IPS DF 4.7 (cell line): ENCODE data around the gene LGI4.
"Not testable (repeated sequence)": the region's sequence is repeated elsewhere in the genome, so short reads cannot be mapped to it uniquely, and the experiment has no call there.

Experiments used
- DNase-seq: peaks from one replicate; pipeline ENCODE4 v3.0.0-alpha.2; 2013; ENCODE audit warnings: low spot score; ENCODE audit errors: extremely low read depth

The LGI4 gene

DNA sequence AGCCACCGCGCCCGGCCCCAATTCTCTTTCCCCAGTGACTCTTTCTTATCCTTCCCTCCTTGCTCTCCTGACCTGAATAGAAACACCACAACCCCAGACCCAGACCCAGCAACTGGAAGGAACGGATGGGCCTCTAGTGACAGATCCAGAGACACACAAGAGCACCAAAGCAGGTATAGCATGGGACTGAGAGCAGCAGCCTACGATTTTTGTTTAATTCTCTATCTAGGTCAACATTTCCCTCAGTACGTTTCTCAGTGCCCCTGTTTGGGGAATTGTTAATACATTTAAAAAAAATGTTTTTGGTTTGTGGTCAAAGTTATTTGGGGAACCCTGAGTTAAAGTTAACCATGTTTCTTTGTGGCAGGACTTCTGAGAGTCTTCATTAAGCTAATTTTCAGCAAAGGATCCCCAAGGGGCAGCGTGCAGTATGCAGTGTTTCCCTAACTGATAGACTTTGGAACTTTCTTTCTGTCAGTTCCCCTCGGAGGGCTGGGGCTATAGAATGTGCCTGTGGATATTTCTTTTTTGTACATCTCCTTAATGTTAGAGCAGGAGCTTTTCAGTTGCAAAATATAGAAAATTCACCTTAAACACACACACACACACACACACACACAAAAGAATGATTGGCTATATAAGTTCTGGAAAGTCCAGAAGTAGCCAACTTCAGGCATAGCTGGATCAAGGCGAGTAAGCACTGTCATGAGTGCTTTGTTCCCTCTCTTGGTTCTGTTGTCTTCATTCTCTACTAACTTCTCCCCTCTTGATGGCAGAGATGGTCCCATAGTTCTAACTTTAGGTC is 26.0 kb upstream of the LGI4 start:
- no peak for DNase-seq

DNA sequence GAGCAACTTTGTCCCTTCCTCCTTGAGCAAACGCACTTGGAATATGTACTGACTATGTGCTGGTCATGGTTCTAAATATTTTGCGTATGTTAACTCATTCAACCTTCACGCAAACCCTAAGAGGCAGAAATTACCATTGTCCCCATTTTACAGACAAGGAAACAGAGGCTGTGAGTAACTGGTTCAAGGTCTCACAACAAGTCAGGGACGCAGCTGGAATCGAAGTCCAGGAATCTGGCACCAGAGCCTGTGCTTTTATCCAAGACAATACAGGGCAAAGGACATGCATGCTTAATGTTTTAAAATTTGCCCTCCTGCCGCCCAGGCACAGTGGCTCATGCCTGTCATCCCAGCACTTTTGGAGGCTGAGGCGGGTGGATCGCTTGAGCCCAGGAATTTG is 24.7 kb upstream of the LGI4 start:
- DNase-seq, result no peak

DNA sequence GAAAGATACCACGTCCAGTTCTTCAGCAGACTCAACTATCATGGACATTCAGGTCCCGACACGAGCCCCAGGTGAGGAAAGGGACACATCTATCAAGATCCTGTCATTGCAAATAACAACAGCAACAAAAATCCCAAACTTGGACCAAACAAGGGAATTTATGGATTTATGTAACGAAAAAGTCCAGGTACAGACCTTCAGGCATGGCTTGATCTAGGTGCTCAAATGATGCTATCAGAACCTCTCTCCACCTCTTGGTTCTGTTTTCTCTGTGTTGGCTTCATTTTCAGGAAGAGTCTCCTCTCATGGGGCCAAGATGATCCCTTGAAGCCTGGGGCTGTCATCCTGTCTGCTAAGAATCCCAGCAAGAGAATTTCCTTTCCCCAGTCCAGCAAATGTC is 22.6 kb upstream of the LGI4 start:
- no peak for DNase-seq

DNA sequence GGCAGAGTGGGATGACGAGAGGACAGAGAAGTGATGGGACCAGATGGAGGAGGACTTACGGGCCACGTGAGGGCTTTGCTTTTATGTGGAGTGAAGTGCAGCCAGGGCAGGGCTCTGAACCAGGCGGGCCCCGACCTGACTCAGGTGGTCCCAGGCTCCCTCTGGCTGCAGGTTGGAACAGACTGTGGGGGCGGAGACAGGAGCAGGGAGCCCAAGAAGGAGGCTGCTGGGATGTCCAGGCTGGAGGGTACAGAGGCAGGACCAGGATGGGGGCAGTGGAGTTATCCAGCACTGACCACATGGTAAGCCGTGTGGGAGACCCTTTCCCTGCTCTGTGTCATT is 21.8 kb upstream of the LGI4 start:
- no peak for DNase-seq

DNA sequence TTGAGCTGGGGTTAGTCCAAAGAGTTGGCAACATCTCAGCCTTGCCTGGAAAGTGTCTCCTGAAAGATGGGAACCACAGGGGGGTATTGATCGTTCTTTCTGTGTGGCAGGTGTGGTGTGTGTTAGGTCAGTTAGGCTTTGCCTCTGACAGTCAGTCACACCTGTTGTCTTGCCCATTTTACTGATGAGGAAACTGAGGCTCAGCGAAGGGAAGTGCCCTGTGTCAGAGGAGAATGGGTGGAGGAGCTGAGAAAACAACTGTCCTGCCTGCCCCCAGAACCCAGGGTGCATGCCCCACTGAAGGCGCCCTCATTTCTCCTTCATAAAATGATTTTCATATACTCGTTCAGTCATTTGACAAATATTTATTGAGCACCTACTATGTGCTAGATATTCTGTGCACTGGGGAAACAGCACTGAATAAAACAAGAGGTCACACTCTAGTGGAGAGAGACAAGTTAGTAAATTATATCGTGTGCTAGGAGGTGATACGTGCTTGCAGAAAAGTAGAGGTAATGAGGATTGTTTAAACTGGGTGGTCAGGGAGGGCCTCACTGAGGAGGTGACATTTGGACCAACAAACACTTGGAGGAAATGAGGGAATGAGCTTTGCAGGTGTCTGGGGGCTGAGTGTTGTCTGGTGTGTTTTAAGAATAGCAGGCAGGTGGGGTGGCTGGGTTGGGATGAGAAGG is 21.3 kb upstream of the LGI4 start:
- DNase-seq, result no peak

DNA sequence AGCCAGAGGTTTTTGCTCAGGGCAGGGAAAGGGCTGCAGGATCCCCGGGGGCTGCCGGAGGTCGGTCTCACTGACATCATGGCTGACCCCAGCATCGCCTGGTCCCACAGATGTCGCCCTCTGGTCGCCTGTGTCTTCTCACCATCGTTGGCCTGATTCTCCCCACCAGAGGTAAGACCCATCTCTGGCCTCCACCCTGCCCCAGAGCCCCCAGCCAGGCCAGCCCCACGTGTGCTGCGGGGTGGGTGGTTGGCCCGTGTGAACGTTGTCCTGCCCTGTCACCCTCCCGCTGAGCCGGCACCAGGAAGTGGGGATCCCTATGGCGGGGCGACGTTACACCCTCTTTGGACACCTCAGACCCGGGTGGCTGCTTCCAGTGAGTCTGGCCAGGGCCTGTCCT is 20.6 kb upstream of the LGI4 start:
- DNase-seq, result no peak

DNA sequence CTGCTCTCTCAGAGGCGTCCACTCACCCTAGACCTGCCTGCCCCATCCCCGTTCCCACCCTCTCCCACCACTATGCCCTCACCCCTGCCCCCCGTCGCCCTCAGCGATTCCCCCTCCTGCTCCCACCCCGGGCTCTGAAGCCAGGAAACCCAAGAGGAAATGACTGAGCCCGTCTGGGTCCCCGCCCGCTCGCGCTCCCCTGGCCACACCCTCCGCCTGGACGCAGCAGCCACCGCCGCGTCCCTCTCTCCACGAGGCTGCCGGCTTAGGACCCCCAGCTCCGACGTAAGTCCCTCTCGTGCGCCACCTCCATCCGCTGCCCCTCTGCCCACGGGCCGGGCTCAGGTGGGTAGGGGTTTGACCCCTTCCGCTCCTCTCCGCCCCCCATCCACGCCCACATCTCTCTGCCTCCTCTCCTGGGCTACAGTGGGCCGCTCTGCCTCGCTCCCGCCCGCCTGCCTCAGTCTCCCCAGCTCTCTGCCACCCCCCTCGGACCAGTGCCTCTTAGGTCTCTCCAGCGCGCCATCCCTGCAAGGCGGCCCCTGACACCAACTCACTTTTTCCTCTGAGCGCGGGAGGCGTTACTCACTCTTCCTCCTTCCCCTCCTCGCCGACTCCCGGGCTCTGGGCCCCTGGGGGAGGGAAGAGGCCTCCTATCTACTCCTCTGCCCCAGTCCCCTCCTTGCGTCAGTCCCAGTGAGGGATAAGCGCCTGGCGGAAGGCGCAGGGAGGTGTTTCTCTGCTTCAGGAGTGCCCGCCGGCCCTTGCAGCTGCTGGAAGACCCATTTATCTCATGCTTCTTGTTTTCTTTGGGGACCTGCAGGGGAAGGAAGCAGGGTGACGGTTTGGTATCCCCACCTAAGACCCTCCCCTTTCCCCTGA is 19.9 kb upstream of the LGI4 start, which contains the start of gene FXYD5:
Gene FXYD5, plus strand, starts transcription at position 211 of the 882 bp plus-strand sequence. CDS start 816 bp downstream, outside the sequence.
- no peak for DNase-seq

DNA sequence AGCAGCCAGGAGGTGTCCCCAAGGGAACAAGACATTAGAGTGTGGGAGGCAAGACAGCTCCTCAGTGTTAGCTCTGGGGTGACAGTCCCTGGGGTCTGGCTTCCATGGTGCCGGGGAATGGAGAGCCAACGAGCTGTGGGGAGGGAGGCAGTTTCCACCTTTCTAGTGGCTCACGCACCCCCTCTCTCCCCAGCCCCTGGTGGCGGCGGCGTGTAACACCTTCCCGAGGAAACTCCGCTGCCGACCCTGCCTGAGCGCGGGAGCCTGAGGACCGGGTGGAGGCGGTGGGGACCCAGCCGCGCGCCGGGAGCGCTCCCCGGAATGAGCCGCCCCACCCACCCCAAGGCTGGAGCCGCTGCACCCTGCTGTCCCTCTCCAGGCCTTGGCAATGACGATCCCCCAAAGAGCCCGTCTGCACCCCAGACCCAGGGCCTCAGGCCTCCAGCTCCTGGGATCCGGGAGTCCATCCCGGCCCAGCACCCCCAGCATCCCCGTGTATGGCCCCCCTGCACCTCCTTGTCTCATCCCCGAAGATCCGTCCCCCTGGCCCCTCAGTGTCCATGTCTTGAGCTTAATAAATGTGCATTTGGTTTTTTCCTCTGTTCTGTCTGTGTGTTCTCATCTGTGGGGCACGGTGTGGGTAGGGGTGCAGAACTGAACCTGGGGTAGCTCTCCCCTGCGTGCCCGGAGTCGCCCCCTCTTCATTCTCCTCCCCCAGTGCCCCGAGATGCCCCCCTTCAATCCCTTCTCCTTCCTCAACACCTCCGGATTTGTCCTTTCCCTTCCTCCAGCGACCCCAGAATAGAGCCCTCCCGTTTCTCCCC is 19.1 kb upstream of the LGI4 start:
- no peak for DNase-seq

DNA sequence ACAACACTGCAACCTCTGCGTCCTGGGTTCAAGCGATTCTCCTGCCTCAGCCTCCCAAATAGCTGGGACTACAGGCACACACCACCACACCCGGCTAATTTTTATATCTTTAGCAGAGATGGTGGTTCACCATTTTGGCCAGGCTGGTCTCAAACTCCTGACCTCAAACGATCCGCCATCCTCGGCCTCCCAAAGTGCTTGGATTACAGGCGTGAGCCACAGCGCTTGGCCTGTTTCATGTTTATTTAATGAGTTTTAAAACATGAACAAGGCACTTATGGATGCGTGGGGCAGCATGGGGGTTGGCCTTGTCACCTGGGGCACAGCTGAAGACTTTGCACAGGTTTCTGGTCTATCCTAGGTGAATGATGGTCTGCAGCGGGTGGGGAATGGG is 18.3 kb upstream of the LGI4 start:
- DNase-seq, result not testable (repeated sequence)

DNA sequence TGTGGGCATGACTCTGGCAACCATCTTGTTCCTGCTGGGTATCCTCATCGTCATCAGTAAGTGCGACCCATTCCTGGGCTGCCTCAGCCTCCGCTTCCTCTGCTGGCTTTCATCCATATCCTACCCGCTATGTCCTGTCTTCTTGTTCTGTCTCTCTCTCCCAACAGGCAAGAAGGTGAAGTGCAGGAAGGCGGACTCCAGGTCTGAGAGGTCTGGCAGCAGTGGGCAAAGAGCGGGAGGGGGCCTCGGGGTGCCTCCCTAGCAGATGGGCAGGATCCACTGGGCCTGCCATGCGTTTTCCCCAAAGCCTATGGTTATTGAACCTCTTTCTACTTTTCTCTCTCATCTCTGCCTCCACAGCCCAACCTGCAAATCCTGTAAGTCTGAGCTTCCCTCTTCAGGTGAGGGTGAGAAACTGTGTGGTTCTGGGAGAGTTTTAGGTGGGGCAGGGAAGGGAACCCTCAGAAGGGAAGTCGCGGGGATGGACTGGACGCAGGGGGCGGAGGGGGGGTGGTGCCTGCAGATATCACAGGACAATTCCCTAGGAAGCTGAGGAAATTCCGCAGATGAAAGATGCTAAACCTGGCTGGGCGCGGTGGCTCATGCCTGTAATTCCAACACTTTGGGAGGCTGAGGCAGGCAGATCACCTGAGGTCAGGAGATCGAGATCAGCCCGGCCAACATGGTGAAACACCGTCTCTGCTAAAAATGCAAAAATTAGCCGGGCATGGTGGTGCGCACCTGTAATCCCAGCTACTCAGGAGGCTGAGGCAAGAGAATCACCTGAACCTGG is 16.6 kb upstream of the LGI4 start:
- DNase-seq, result no peak

DNA sequence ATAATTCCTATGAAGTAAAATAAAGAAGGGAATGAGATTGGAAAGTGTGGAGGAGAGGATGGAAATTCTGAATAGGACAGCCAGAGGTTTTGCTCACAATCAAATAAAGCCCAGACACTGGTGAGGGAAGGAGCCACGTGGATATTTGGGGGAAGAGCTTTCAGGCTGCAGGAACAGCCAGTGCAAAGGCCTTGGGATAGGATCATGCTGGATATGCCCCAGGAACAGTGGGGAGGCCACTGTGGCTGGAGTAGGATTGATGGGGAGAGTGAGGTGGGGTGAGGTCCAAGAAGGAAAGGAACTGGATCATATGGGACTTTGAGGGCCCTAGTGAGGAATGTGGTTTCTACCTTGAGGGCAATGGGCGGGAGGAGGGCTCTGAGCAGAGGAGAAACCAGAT is 15.6 kb upstream of the LGI4 start:
- DNase-seq, result no peak

DNA sequence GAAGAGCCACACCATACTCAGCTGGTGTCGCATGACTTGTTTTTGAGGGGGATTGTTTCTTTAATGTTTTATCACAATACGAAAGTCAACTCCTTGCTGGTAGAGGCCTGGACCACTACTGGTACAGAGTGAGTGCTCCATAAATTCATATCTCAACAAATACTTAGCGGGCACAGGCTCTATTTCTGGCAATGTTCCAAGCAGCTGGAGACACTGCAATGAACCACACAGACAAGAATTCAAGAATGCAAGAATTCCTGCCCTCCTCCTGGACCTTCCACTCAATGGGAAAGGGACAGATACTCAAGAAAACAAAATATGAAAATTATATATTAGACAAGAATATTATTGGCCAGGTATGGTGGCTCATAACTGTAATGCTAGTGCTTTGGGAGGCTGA is 14.6 kb upstream of the LGI4 start:
- DNase-seq, result no peak

DNA sequence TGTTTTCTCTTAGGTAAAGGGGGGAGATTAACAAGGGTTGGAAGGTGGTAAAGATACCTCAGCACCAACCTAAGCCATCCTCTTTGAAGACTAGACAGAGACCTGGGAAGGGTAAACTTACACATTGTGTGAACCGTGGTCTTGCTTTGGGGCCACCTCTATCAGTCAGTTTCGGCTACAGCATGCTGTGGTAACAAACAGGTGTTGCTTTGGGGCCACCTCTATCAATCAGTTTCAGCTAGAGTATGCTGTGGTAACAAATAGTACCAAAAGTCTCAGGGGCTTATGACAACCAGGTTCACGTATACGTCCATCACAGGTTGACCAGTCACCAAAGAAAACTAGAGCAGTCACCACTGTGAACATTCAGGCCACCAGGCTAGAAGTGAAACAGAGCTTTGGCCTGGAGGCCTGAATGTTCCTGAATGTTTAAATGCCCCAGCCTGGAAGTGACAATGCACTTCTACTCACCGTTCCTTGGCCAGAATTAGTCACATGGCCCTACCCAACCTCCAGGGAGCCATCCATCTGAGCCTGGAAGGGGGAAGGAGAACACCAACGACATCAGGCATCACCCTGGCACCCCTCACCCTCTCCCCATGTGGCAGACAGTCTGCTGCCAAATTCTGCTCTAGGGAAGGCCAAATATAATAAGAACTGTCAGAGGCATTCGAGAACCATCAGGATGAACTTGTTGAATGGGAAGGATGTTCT is 12.0 kb upstream of the LGI4 start:
- DNase-seq, result no peak

DNA sequence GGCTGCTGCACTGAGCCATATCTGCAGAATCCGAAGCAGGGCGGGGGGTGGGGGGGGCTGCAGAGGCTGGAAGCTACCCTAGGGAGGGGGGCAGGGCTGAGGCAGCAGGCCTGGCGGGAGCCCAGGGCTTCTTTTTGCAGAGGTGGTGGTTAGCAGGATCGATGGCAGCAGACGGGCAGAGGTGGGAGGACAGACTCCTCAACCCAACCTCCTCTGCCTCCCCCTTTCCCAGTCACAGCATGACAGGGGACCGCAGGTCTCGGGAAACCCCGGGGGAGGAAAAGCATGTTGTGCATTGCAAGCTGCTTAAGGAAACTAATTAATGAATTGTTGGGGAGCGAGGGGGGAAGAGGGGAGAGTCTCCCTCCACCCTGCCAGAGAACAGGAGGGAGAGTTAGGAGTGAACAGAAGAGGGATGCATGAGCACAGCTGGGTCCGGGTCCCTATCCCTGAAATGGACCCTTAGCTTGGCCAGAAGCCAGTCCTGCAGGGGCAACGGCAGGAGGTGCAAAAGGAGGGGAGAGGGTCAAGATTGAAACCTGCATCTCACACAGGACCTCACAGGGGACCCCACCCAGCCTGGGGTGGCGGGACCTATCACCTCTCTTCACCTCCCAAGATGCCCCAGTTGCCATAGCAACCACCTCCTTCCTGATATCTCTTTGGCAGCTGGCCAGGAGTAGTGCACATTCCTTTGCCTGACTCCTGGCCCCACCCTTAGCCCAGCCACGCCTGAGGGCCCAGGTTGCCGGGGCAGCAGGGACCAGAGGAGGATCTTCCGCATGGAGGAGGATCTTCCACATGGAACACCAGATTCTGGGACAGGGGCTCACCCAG is 10.0 kb upstream of the LGI4 start:
- DNase-seq, result no peak

DNA sequence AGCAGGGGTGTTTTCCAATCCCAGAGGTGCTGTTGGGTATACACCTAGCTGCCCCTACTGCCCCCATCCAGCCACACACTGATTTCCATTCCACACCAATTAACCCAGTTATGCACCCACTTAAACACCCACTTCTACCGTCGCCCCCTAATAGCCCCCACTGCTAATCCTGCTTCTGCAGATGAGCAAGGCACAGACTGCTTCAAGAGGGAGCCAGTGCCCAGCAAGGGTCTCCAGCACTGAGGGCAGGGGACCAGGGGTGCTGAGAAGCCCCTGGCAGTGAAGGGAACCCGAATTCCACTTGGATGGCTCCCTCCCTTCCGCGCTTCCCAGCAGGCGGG is 9.4 kb upstream of the LGI4 start:
- no peak for DNase-seq

DNA sequence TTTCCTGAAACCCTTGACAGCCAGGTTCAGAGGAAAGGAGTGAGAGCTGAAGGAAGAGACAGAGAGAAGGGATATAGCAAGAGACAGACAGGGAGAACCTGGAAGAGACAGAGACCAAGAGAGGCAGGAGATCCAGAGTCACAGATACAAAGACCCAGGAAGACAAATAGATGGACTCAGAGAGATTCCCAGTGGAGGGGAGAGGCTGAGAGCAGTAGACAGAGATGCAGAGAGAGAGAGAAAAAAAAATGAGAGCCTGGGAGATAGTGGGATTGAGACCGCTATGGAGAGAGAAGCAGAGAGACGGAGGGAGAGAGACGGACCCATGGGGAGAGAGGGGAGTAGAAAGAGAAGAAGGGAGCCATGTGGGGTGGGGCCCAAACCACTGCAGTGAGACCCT is 9.0 kb upstream of the LGI4 start:
- no peak for DNase-seq

DNA sequence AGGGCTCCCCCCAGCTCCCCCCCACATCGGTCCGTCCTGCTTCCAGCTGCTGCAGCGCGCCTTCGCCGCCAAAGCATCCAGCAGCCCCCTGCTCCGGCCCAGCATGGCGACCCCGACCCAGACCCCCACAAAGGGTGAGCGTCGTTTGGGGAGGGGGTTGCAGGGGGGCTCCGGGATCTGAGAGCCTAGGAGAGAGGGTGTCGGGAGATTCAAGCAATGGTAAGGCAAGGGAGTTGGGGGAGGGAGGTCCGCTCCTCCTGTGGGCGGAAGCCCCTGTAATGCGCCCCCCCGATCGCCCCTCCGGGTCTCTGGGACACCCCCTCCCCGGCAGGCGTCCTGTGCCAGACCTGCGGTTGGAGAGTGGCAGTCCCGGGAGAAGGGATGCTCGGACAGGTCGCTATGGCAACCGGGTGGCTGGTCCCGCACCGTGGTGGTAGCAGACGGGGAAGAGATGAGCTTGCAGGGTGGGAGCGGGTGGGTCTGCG is 8.4 kb upstream of the LGI4 start, which contains the start of gene FXYD7:
Gene FXYD7, plus strand, starts transcription at position 25 of the 485 bp plus-strand sequence. Its CDS starts 79 bp downstream, at position 104.
- DNase-seq, result no peak

DNA sequence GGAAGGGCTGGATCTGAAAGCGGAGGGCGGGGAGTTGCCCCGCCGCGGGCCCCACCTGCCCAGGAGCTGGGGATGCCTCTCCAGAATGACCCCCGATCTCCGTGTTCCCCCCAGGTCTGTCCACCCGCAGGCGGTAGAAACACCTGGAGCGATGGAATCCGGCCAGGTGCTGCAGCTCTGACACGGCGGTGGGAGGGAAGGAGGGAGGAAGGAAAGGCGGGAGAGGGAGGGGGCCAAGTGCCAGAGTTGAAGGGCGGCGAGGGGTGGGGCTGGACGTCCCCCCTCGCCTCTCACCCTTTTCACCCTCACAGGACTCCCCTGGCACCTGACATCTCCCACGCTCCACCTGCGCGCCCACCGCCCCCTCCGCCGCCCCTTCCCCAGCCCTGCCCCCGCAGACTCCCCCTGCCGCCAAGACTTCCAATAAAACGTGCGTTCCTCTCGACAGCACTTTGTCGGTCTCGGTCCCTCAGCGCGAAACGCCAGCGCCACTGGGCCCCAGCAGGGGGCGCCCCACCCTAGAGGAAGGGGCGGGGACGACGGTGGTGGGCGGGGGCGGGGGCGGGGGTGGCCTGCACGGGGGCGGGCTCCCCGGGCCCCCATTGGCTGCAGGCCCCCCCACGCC is 7.9 kb upstream of the LGI4 start:
- no peak for DNase-seq
